22Rv1 (cell line): ENCODE results near the gene FBXO42.

ENCODE experiments used
- ZFX ChIP-seq: fragments of 450-650 bp; IDR thresholded peaks from 2 replicates; pipeline ENCODE4 v1.6.1; 2017; ENCODE audit warnings: antibody characterized with exemption, borderline replicate concordance
- TF ChIP-seq, protein P1 (sequence below): fragments of 450-650 bp; IDR thresholded peaks from 2 replicates; pipeline ENCODE4 v1.5.1; 2017; ENCODE audit warnings: mild to moderate bottlenecking

DNA sequence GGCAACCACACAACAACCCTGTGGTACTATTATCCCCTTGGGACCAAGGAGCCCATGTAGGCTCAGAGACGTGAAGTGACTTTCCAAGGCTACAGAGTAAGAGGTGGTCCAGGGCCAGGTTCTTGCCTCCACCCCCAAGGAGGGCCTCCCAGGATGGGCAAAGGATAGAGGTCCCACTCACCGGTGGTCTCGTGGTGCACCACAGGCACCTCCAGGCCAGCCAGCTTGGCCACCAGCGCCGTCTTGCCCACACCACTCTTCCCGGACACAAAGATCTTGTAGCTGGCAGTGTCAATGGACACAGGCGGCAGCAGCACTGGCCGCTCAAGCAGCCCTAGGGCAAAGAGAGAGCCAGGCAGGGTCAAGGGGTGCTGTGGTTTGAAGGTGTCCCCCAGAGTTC is 118.8 kb downstream of the FBXO42 start:
- TF ChIP-seq, protein P1, sequence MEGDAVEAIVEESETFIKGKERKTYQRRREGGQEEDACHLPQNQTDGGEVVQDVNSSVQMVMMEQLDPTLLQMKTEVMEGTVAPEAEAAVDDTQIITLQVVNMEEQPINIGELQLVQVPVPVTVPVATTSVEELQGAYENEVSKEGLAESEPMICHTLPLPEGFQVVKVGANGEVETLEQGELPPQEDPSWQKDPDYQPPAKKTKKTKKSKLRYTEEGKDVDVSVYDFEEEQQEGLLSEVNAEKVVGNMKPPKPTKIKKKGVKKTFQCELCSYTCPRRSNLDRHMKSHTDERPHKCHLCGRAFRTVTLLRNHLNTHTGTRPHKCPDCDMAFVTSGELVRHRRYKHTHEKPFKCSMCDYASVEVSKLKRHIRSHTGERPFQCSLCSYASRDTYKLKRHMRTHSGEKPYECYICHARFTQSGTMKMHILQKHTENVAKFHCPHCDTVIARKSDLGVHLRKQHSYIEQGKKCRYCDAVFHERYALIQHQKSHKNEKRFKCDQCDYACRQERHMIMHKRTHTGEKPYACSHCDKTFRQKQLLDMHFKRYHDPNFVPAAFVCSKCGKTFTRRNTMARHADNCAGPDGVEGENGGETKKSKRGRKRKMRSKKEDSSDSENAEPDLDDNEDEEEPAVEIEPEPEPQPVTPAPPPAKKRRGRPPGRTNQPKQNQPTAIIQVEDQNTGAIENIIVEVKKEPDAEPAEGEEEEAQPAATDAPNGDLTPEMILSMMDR: no peak
- TF ChIP-seq ZFX: no peak
